GM21723 (cell line): ENCODE measurements around the gene PALM2AKAP2.

Experiments
- ATAC-seq: cut with Tn5 transposase; IDR thresholded peaks from one replicate; pipeline ENCODE4 v1.9.1; 2021; ENCODE audit warnings: mild to moderate bottlenecking, moderate library complexity; ENCODE audit not compliant: unreplicated experiment

The PALM2AKAP2 gene

GRCh38 chr9:109771796-109772531 is 8.0 kb upstream of the PALM2AKAP2 start:
- ATAC-seq: no peak

DNA sequence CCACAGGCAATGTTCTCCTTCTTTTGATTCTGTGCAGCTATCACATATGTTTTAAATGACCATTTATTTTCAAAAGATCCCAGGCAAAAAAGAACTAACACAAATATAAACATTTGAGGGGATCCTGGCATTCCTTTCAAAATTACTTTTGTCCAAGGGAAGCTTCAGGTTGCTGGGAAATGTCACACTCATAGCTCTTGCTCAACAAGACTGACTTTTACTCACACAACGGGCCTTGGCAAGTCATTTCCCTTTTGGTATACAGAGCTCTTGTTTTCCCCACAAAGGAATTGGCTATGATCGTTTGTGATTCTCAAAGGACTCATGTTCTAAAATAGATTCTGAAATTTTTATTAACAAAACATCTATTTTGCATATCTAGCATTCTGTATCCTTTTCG is 4.5 kb upstream of the PALM2AKAP2 start:
- ATAC-seq: no peak

DNA sequence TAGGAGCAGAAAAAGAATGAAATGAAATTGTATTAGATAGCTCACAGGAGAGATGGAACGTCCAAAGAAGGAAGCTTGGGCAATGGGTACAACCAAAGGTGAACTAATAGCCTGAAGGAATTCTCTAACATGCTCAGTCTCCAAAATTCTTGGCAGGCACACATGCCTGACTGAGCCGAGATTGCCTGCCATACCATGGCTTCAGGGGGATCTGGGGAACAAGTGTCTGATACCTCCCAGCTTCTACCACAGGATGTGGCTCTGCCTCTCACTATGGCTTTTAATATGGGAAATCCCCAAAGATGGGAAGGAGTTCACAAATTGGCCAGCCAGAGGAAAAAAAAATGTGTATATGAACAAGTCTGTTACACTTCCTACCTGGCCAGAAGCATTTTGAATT is 3.6 kb upstream of the PALM2AKAP2 start:
- ATAC-seq: no peak

DNA sequence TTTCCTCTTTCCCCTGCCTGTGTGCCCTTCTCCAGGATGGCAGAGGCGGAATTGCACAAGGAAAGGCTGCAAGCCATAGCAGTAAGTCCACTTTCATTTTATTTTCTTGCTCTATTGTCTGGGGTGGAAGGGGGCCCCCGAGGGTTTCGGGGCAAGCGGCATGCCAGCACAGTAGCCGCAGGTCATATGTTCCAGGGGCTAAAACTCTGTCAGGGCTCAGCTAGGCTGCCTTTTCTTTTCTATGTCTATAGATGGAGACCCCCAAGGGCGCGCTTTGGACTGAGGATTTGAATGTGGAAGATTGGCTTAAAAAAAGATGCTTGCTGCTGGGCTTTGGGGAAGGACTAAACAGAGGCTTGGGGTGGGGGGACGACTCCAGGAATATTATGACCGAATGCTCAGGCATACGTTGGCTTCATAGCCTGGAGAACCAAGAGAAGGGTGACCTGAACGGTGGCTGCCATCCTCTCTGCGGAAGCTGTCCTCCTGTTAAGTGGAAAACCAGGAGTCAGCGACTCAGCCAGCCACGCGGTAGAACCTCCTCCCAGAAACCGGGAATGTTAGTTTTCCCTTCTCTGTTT is 545 bp downstream of the PALM2AKAP2 start:
- no peak for ATAC-seq

DNA sequence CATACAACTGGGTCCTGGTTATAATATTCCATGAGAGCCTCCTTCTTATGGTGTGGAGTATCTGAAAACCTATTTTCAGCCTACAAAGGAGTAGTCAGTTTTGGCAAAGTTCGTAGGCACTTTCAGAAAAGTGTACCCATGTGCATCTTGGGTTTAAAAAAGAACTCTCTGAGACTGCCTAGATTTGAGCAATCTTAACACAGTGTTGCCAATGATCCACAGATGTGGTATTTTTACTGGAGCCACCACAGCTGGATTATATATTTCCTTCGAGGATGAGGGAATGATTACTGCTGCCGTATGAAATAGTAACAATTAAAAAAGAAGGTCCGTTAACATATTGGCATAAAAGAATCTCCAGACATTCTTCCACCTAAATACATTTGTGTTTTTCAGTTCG is 1.1 kb downstream of the PALM2AKAP2 start:
- ATAC-seq: no peak

DNA sequence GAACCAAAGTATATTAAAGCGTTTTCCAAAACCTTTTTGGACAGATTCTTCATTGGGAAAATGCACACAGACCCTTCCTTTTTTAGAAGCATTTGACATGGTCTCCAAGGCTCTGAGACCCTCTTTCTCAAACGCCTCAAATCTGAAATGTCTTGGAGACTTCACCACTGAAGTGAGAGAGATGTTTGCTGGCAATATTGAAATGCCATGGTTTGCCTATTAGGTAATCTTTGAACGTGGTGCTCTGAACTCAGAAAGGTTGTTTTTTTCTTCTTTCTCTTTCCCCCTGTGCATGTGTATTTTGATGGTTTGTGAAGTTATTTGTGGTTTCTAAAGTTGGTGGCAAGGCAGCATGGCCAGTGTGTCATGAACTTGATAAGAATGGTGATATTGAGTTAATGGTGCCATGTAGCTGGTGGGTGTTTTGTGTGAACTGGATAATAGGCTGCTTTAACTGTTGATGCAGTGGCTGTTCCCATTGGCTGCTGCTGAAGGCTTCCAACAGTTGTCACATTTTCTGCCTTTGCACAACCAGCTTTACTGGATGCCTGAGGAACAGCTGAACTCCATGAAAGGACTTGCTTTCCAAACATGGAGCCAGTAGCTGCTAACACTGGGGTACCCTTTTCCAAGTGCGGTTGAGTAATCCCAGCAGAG is 1.7 kb downstream of the PALM2AKAP2 start:
- ATAC-seq: no peak

- no peak for ATAC-seq
These were observed 7.7 kb downstream of the PALM2AKAP2 start for GRCh38 chr9:109787735-109788134.

DNA sequence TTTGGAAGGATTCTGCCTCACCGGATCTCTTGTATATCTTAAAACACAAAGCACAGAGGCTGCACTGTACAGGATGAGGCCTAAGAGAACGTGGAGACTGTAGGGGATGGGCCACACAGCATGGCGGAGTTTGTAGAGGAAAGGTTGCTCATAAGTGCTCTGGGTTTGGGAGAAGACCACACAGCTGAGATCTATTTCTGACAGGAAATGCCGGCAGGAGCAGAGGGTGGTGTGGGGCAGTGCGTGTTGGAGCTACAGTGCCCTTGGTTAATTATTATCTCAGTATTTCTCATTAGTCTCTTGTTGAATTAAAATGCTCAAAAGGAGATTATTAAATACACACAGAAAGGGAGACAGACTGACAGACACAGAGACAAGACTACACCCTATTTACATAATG is 9.6 kb downstream of the PALM2AKAP2 start:
- ATAC-seq: no peak

DNA sequence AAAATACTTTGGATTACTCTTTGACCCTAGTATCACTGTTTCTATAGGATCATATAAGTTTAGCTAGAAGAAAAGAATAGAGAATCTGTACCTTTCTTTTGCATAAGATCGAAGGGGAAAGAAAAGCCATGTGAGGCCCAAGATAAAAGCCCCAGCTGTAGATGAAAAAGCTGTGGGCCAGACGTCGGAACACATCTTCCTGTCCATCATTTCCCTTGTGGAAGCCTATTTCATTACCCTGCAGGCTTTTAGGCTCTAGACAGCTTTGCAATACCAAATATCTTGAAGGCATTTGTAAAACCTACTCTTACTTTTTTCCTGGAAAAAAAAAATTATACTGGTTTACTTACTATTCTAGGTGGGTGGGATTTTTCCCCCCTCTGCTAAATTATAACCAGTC is 10.0 kb downstream of the PALM2AKAP2 start:
- ATAC-seq: no peak

GRCh38 chr9:109791003-109791677 is 11.1 kb downstream of the PALM2AKAP2 start:
- ATAC-seq: no peak

- no peak for ATAC-seq
These were observed 11.7 kb downstream of the PALM2AKAP2 start for GRCh38 chr9:109791747-109792146.

- ATAC-seq: no peak
These were observed 13.1 kb downstream of the PALM2AKAP2 start for GRCh38 chr9:109792951-109793546.

- no peak for ATAC-seq
These were observed 13.9 kb downstream of the PALM2AKAP2 start for GRCh38 chr9:109793921-109794320.

GRCh38 chr9:109794361-109795012 is 14.5 kb downstream of the PALM2AKAP2 start:
- no peak for ATAC-seq

DNA sequence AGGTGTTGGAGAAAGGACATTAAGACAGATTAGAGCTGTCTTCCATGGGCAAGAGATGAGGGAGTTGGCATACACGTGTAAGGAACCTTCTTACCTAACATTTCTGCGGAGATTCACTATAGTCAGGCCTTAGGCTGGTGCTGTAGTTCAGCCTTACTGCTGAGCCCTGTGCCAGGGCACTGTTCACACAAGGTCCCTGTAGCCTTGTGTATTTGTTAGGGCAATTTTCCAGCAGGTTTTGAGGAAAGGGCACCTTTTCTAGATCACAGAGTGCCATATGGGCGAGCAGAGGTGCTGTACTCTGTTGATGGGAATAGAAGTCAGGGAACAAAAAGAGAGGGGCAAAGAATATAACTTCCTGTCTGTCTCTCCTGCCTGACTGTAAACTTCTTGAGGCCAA is 15.6 kb downstream of the PALM2AKAP2 start:
- ATAC-seq: no peak

DNA sequence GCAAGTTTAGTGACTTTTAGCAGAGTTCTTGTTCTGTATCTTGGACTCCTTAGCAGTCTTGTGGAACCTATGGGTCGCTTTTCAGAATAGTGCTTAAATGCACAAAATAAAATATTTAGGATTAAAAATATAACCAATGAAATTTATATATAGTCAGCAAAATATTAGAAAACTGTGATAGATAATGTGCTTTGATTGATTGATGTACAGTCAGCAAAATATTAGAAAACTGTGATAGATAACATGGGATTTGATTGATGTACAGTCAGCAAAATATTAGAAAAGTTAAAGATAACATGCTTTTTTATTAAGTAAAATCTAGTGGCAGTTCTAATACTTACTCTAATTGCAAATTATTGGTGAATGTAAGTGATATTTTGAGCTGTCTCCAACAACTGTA is 16.1 kb downstream of the PALM2AKAP2 start:
- ATAC-seq: no peak

DNA sequence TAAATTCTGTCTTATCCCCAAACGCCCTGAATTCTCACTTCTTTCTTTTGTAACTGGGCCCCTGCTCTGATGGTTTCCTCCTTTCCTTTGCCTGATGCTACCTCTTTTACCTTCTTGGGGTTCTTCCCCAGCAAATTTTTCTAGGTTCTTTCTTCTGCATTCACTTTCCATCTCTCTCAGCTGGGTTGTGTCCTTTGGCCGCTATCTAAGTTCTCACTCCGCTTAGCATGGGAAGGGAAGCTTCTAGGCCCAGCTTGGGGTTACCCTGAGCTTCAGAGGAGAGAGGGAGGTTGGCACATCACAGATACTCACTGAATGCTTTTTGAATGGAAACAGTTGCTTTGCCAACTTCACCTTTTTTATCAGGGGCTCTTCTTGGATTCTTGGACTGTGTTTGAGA is 17.0 kb downstream of the PALM2AKAP2 start:
- peak; percentile 62 for ATAC-seq

GRCh38 chr9:109797509-109797908 is 17.5 kb downstream of the PALM2AKAP2 start:
- ATAC-seq: no peak

DNA sequence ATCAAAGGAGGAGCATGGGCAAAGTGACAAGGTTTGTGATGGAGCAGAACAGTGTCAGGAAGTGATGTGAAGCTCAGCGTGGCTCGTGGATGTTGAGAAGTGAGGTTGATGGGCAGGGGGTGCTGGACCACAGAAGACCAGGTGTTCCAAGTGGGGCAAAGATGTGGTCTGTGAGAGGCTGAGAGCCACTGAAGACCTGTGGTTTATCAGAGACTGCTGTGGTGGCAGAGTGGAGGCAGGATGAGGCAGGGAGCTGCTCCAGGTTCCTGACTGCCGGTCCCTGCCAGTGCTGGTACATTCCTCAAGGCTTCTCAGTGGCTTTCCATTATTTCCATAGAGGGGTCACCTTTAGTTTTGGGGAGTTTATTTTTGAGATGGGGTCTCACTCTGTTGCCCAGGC is 19.1 kb downstream of the PALM2AKAP2 start:
- no peak for ATAC-seq

DNA sequence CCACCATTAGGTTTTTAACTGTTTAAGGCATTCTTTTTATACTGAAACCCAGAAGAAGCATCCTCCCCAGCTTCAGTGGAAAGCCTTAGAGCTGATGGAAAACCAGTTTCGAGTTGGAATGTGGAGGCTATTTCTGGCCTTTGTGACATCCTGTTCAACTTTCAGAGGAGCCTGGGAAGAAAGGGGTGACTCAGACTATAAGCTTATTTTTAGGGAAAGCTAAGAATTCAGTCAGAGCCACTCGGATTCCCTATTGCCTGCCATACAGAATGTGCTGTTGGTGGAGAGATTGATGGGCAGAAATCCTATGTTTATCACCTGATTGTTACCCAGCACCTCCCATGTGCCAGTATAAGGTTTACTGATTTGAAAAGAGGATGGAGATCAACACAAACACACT is 19.8 kb downstream of the PALM2AKAP2 start:
- no peak for ATAC-seq

- no peak for ATAC-seq
These were observed 21.5 kb downstream of the PALM2AKAP2 start for GRCh38 chr9:109801484-109801883.
